Panc1 (cell line): ENCODE results near the gene SPOCK1. TPM values are rescaled to one million over a fixed set of nuclear protein-coding genes. Genes with fewer than 3 reads are reported as not detected.

ENCODE experiments used
- ATAC-seq: fragments of 200-7000 bp; cut with Tn5 transposase; 2 replicates; pipeline ENCODE4 v1.9.1; 2020; ENCODE audit warnings: mild to moderate bottlenecking, moderate library complexity
- BruUV-seq: library from RNA; stranded (reverse); fragments of 400-500 nt; replicated peaks from 2 replicates; lab custom pipeline; 2021; lab: Mats Ljungman, UMichigan
- CTCF ChIA-PET: fragments of 300-600 bp; sonication (Branson Sonifier 250); formaldehyde crosslinking; loops from one replicate; lab custom pipeline; 2022; ENCODE audit warnings: antibody characterized with exemption; lab: Charles Lee
- POLR2A ChIA-PET: fragments of 300-600 bp; sonication (Branson Sonifier 250); formaldehyde crosslinking; loops from one replicate; lab custom pipeline; 2022; ENCODE audit warnings: antibody characterized with exemption; lab: Charles Lee
- DNase-seq: peaks from one replicate; pipeline ENCODE4 v3.0.0-alpha.2; 2010; ENCODE audit warnings: low read depth, low spot score
- H3K27ac ChIP-seq: 2 replicates; pipeline ENCODE4 v1.5.1; 2011; ENCODE audit warnings: mild to moderate bottlenecking, low read length, inconsistent platforms
- H3K27me3 ChIP-seq: fragments of 200-500 bp; sonication (Bioruptor generic); 2 replicates; pipeline ENCODE4 v1.6.0; 2014; ENCODE audit warnings: low read length, inconsistent platforms; ENCODE audit not compliant: control insufficient read depth, insufficient read depth
- H3K36me3 ChIP-seq: fragments of 200-500 bp; sonication (Bioruptor generic); 2 replicates; pipeline ENCODE4 v1.5.1; 2014; ENCODE audit warnings: inconsistent platforms, mild to moderate bottlenecking, low read length, moderate library complexity; ENCODE audit not compliant: control insufficient read depth, insufficient read depth
- H3K4me1 ChIP-seq: 2 replicates; pipeline ENCODE4 v1.5.1; 2011; ENCODE audit warnings: inconsistent platforms, mild to moderate bottlenecking, low read length, moderate library complexity; ENCODE audit not compliant: control insufficient read depth, insufficient read depth
- H3K4me3 ChIP-seq, 2 experiments: 2 replicates each; pipeline ENCODE4 v1.5.1; 2011 to 2012; ENCODE audit warnings: low read depth in 2 of 2, low read length in 2 of 2, mild to moderate bottlenecking in 2 of 2, inconsistent platforms in 1 of 2, moderate library complexity in 1 of 2
- H3K9me3 ChIP-seq: fragments of 200-500 bp; sonication (Bioruptor generic); 2 replicates; pipeline ENCODE4 v1.5.1; 2014; ENCODE audit warnings: low read depth, mild to moderate bottlenecking, inconsistent platforms, low read length, moderate library complexity; ENCODE audit not compliant: control insufficient read depth, insufficient read depth
- CTCF ChIP-seq: fragments of 450-650 bp; IDR thresholded peaks from 2 replicates; pipeline ENCODE4 v1.5.1; 2017; ENCODE audit warnings: mild to moderate bottlenecking
- POLR2AphosphoS5 ChIP-seq: IDR thresholded peaks from 2 replicates; pipeline ENCODE4 v1.6.1; 2012; ENCODE audit warnings: mild to moderate bottlenecking, low read depth, low read length, moderate library complexity
- SIN3A ChIP-seq: IDR thresholded peaks from 2 replicates; pipeline ENCODE4 v1.6.1; 2012; ENCODE audit warnings: low read depth, mild to moderate bottlenecking, low read length, moderate library complexity, borderline replicate concordance; ENCODE audit not compliant: insufficient read depth
- TCF7L2 ChIP-seq: IDR thresholded peaks from 2 replicates; pipeline ENCODE4 v1.6.1; 2011; ENCODE audit warnings: mild to moderate bottlenecking, low read depth, low read length, inconsistent platforms
- in situ Hi-C: cut with HindIII; loops from 2 replicates; pipeline ENCODE4 v1.10.0; 2016; ENCODE audit warnings: low sequenced_read_pairs, low pct_unique_long_range_greater_than_20kb
- intact Hi-C: fragments of 100-400 bp; cut with micrococcal nuclease; formaldehyde crosslinking; loops from one replicate; pipeline ENCODE4 v1.10.0; 2022; ENCODE audit not compliant: unreplicated experiment
- total RNA-seq: library from RNA; stranded (reverse); gene quantifications from one replicate; pipeline ENCODE4 v1.2.1, GENCODE V29; 2021; ENCODE audit not compliant: unreplicated experiment
- TF ChIP-seq, protein P1 (sequence below), 2 experiments: IDR thresholded peaks; 2 replicates each; pipeline ENCODE4 v1.6.1; 2011 to 2012; ENCODE audit warnings: low read depth in 2 of 2, control low read depth in 1 of 2, low read length in 1 of 2, mild to moderate bottlenecking in 1 of 2, moderate library complexity in 1 of 2; ENCODE audit not compliant: insufficient read depth in 1 of 2

The SPOCK1 gene
- total RNA-seq, 1 experiment from 2014 or later: 15.6 TPM

DNA sequence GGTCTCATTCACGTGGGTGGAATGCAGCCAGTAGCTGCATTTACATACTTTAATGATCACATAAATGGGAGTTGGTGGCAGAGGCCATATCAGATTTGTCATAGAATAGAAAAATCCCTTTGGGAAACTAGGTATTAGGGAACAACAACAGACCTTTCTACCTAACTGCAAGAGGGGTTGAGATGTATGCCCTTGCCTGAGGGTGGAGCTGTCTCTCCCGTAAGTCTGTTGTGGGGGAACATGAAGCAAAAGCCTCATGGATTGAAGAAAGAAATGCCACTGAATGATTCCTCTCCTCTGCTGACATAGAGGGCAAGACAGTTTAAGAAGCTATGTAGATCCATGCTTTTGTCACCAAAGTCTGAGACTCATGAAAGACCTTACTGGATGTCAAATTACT is 461.3 kb downstream of the SPOCK1 start:
- TF ChIP-seq SIN3A (no peak), TCF7L2 (no peak), CTCF (no peak), POLR2AphosphoS5 (no peak)
- TF ChIP-seq, protein P1, sequence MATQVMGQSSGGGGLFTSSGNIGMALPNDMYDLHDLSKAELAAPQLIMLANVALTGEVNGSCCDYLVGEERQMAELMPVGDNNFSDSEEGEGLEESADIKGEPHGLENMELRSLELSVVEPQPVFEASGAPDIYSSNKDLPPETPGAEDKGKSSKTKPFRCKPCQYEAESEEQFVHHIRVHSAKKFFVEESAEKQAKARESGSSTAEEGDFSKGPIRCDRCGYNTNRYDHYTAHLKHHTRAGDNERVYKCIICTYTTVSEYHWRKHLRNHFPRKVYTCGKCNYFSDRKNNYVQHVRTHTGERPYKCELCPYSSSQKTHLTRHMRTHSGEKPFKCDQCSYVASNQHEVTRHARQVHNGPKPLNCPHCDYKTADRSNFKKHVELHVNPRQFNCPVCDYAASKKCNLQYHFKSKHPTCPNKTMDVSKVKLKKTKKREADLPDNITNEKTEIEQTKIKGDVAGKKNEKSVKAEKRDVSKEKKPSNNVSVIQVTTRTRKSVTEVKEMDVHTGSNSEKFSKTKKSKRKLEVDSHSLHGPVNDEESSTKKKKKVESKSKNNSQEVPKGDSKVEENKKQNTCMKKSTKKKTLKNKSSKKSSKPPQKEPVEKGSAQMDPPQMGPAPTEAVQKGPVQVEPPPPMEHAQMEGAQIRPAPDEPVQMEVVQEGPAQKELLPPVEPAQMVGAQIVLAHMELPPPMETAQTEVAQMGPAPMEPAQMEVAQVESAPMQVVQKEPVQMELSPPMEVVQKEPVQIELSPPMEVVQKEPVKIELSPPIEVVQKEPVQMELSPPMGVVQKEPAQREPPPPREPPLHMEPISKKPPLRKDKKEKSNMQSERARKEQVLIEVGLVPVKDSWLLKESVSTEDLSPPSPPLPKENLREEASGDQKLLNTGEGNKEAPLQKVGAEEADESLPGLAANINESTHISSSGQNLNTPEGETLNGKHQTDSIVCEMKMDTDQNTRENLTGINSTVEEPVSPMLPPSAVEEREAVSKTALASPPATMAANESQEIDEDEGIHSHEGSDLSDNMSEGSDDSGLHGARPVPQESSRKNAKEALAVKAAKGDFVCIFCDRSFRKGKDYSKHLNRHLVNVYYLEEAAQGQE (IDR thresholded peaks at IDR 0.05; ENCODE audit: insufficient read depth in 1 of 2, low read depth in 2 of 2, low read length in 1 of 2): no peak
- ChIA-PET POLR2A (no interaction called here), CTCF (no interaction called here)
- H3K9me3 ChIP-seq: no peaks in the 10 kb centered on the region
- DNase-seq (no peak), ATAC-seq (no peak)
- H3K27me3 ChIP-seq: no peaks in the 10 kb centered on the region
- no peaks in the 10 kb centered on the region for H3K36me3 ChIP-seq
- H3K4me1 ChIP-seq: no peaks in the 10 kb centered on the region
- in situ Hi-C loops: no loop called here
- no peak overlapping the region for H3K27ac ChIP-seq
- BruUV-seq: no TSS peak
- intact Hi-C loops: no loop called here
- no peak overlapping the region for H3K4me3 ChIP-seq

DNA sequence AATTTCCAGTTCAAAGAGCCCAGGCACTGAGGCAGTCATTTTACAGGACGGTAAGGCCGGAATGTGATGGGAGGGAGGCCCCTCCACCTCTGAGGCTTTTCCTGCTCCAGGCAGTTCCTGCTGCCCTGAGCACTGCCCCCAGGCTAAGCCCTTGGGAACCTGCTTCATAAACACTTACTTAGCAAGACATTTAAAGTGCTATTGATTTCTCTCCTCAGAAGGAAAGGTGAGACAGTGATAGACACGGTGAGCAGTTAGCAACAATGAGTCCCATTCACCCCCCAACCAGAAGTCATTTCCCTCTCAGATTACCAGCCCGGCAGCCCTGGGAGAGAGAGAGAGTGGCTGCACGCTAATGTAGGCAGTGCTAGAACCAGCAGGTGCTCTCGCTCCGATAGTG is 462.5 kb downstream of the SPOCK1 start:
- no TSS peak for BruUV-seq
- H3K27me3 ChIP-seq: no peaks in the 10 kb centered on the region; the same call in 1 of the 2 replicates
- ChIA-PET CTCF (no interaction called here), POLR2A (no interaction called here)
- H3K36me3 ChIP-seq: no peaks in the 10 kb centered on the region
- H3K4me3 ChIP-seq: no peak overlapping the region
- no peak for TF ChIP-seq SIN3A
- TF ChIP-seq POLR2AphosphoS5: no peak
- no peak for TF ChIP-seq CTCF
- TF ChIP-seq TCF7L2: no peak
- TF ChIP-seq, protein P1 (IDR thresholded peaks at IDR 0.05; ENCODE audit: insufficient read depth in 1 of 2, low read depth in 2 of 2, low read length in 1 of 2): no peak
- no peak for DNase-seq
- H3K9me3 ChIP-seq: no peaks in the 10 kb centered on the region
- intact Hi-C loops (no loop called here), in situ Hi-C loops (no loop called here)
- H3K27ac ChIP-seq: no peak overlapping the region
- no peaks in the 10 kb centered on the region for H3K4me1 ChIP-seq
- ATAC-seq: no peak
